ENCODE measurements around the gene RPLP2.

DNA sequence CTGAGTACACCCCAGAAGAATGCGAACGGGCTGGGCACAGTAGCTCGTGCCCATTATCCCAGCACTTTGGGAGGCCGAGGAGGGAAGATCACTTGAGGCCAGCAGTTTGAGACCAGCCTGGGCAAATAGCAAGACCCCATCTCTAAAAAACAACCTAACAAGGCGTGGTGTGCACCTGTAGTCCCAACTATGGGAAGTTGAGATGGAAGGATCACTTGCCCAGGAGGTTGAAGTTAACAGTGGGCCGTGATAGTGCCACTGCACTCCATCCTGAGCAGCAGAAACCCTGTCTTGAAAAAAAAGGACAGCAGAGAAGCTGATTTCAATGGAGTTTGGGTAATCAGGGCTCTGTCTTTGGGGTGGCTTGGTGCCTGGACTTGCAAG, 3.3 kb downstream of the RPLP2 start:
- TF ChIP-seq, protein P1, sequence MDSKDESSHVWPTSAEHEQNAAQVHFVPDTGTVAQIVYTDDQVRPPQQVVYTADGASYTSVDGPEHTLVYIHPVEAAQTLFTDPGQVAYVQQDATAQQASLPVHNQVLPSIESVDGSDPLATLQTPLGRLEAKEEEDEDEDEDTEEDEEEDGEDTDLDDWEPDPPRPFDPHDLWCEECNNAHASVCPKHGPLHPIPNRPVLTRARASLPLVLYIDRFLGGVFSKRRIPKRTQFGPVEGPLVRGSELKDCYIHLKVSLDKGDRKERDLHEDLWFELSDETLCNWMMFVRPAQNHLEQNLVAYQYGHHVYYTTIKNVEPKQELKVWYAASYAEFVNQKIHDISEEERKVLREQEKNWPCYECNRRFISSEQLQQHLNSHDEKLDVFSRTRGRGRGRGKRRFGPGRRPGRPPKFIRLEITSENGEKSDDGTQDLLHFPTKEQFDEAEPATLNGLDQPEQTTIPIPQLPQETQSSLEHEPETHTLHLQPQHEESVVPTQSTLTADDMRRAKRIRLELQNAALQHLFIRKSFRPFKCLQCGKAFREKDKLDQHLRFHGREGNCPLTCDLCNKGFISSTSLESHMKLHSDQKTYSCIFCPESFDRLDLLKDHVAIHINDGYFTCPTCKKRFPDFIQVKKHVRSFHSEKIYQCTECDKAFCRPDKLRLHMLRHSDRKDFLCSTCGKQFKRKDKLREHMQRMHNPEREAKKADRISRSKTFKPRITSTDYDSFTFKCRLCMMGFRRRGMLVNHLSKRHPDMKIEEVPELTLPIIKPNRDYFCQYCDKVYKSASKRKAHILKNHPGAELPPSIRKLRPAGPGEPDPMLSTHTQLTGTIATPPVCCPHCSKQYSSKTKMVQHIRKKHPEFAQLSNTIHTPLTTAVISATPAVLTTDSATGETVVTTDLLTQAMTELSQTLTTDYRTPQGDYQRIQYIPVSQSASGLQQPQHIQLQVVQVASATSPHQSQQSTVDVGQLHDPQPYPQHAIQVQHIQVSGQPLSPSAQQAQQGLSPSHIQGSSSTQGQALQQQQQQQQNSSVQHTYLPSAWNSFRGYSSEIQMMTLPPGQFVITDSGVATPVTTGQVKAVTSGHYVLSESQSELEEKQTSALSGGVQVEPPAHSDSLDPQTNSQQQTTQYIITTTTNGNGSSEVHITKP (tag by site-specific recombination; IDR thresholded peaks at IDR 0.05): no peak
- TF ChIP-seq, protein P2, sequence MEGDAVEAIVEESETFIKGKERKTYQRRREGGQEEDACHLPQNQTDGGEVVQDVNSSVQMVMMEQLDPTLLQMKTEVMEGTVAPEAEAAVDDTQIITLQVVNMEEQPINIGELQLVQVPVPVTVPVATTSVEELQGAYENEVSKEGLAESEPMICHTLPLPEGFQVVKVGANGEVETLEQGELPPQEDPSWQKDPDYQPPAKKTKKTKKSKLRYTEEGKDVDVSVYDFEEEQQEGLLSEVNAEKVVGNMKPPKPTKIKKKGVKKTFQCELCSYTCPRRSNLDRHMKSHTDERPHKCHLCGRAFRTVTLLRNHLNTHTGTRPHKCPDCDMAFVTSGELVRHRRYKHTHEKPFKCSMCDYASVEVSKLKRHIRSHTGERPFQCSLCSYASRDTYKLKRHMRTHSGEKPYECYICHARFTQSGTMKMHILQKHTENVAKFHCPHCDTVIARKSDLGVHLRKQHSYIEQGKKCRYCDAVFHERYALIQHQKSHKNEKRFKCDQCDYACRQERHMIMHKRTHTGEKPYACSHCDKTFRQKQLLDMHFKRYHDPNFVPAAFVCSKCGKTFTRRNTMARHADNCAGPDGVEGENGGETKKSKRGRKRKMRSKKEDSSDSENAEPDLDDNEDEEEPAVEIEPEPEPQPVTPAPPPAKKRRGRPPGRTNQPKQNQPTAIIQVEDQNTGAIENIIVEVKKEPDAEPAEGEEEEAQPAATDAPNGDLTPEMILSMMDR (tag by site-specific recombination; IDR thresholded peaks at IDR 0.05): no peak
- no peak for TF ChIP-seq ZNF571 (tag by site-specific recombination; IDR thresholded peaks at IDR 0.05)
- no peak for TF ChIP-seq ZNF324 (tag by site-specific recombination; IDR thresholded peaks at IDR 0.05)
- no peak for TF ChIP-seq ZNF133 (tag by site-specific recombination; IDR thresholded peaks at IDR 0.05)
- no peak for TF ChIP-seq ZNF660 (tag by site-specific recombination; IDR thresholded peaks at IDR 0.05)
- no peak for TF ChIP-seq SALL2 (tag by site-specific recombination; IDR thresholded peaks at IDR 0.05; ENCODE audit: borderline replicate concordance)
- TF ChIP-seq, protein P3, sequence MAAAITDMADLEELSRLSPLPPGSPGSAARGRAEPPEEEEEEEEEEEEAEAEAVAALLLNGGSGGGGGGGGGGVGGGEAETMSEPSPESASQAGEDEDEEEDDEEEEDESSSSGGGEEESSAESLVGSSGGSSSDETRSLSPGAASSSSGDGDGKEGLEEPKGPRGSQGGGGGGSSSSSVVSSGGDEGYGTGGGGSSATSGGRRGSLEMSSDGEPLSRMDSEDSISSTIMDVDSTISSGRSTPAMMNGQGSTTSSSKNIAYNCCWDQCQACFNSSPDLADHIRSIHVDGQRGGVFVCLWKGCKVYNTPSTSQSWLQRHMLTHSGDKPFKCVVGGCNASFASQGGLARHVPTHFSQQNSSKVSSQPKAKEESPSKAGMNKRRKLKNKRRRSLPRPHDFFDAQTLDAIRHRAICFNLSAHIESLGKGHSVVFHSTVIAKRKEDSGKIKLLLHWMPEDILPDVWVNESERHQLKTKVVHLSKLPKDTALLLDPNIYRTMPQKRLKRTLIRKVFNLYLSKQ (tag by site-specific recombination; IDR thresholded peaks at IDR 0.05; ENCODE audit: borderline replicate concordance): no peak
- no peak for TF ChIP-seq ZNF843 (tag by site-specific recombination; IDR thresholded peaks at IDR 0.05)
- TF ChIP-seq ZNF274 (IDR thresholded peaks at IDR 0.05; ENCODE audit: low read length): no peak
- TF ChIP-seq ZNF274 (tag by site-specific recombination; IDR thresholded peaks at IDR 0.05; ENCODE audit: borderline replicate concordance): no peak
- TF ChIP-seq ZFP3 (tag by site-specific recombination; IDR thresholded peaks at IDR 0.05; ENCODE audit: low read depth): no peak
- TF ChIP-seq GLIS2 (tag by site-specific recombination; IDR thresholded peaks at IDR 0.05): no peak

Data from HEK293 (cell line).